ENCODE results near the gene AJAP1. TPM values are rescaled to one million over a fixed set of nuclear protein-coding genes. Genes with fewer than 3 reads are reported as not detected.

The AJAP1 gene
- total RNA-seq, 1 experiment from 2014 or later = not detected

GRCh38 chr1:4756851-4757580 lies 102.6 kb downstream of the AJAP1 start:
- RAD21 ChIA-PET (ENCODE audit: low non-redundant PET in 1 of 2, low total read pairs in 2 of 2, uncharacterized antibody in 2 of 2, unreplicated experiment in 2 of 2) = no interaction called here
- no peak for ATAC-seq

More at GRCh38 chr1:4756851-4757580, 102.6 kb downstream of the AJAP1 start:
- no peaks in the 10 kb centered on the region for H3K27me3 ChIP-seq (ENCODE audit: insufficient read depth, low read length)
- no peaks in the 10 kb centered on the region for H3K9me2 ChIP-seq (ENCODE audit: insufficient read depth)
- no peak for TF ChIP-seq ELF1 (IDR thresholded peaks at IDR 0.05; ENCODE audit: borderline replicate concordance, low read depth)
- no peak for TF ChIP-seq CTCF (IDR thresholded peaks at IDR 0.05 in 2 of 3, conservative IDR thresholded peaks at IDR 0.05 in 1 of 3; ENCODE audit: borderline replicate concordance in 1 of 3, insufficient read depth in 1 of 3, low read depth in 2 of 3, low read length in 2 of 3)
- TF ChIP-seq POLR2A (IDR thresholded peaks at IDR 0.05; ENCODE audit: borderline replicate concordance, extremely low read depth, insufficient read depth, insufficient read length) = no peak
- no peak for TF ChIP-seq EGR1 (IDR thresholded peaks at IDR 0.05; ENCODE audit: low read depth)
- no peak for TF ChIP-seq CBX3 (IDR thresholded peaks at IDR 0.05; ENCODE audit: low read depth)
- TF ChIP-seq ATF3 (IDR thresholded peaks at IDR 0.05) = no peak
- TF ChIP-seq JUND (IDR thresholded peaks at IDR 0.05) = no peak
- no peak for TF ChIP-seq EZH2phosphoT487 (IDR thresholded peaks at IDR 0.05; ENCODE audit: borderline replicate concordance)
- no peaks in the 10 kb centered on the region for H3K36me3 ChIP-seq (ENCODE audit: control insufficient read depth in 1 of 2, insufficient read depth in 2 of 2, low read length in 2 of 2)
- H3K79me2 ChIP-seq (ENCODE audit: insufficient read depth, low read length) = no peaks in the 10 kb centered on the region
- ChIA-PET CTCF (no interaction called here), POLR2A (no interaction called here)
- H3K4me2 ChIP-seq (ENCODE audit: low read length) = no peak overlapping the region
- no peak for DNase-seq (ENCODE audit: low read depth, low spot score)
- H3K27ac ChIP-seq (ENCODE audit: low read depth, low read length) = no peak overlapping the region
- H2AFZ ChIP-seq (ENCODE audit: low read depth, low read length, poor library complexity, severe bottlenecking) = no peak overlapping the region
- no peaks in the 10 kb centered on the region for H3K4me1 ChIP-seq (ENCODE audit: control insufficient read depth in 1 of 2, insufficient read depth in 2 of 2, low read length in 2 of 2)
- no TSS peak for BruUV-seq (replicated peaks)
- no peak overlapping the region for H3K4me3 ChIP-seq (replicated peaks in 1 of 2; ENCODE audit: low read depth in 1 of 2, low read length in 2 of 2)
- intact Hi-C loops (cut with micrococcal nuclease) = no loop called here
- H3K9ac ChIP-seq (ENCODE audit: low read length) = no peak overlapping the region
- H4K20me1 ChIP-seq (ENCODE audit: insufficient read depth) = no peaks in the 10 kb centered on the region
- peaks cover 0 to under 1% of the 10 kb centered on the region in 2 experiments; a peak in 1 of 4 replicates for H3K9me3 ChIP-seq (ENCODE audit: control insufficient read depth in 1 of 2, insufficient read depth in 1 of 2, low read depth in 1 of 2, low read length in 2 of 2)

All from HCT116 (cell line).